NCI-H2107 treated with DMSO at 0.1 percent for 48 hours (cell line): ENCODE data around the gene ACBD5.

ENCODE experiments used
- DNase-seq: peaks from one replicate; lab custom pipeline; 2025; ENCODE audit not compliant: unreplicated experiment; lab: John Stamatoyannopoulos, UW

Gene ACBD5

GRCh38 chr10:27153845-27154193, 86.8 kb downstream of the ACBD5 start:
- DNase-seq, result no peak

- DNase-seq, result no peak
These were observed 87.3 kb downstream of the ACBD5 start for GRCh38 chr10:27153329-27153728.

- DNase-seq, result no peak
These were observed 87.9 kb downstream of the ACBD5 start for GRCh38 chr10:27152687-27153086.

- no peak for DNase-seq
These were observed 90.3 kb downstream of the ACBD5 start for GRCh38 chr10:27150261-27150660.

GRCh38 chr10:27147701-27148100, 92.9 kb downstream of the ACBD5 start:
- DNase-seq, result no peak

- DNase-seq, result no peak
These were observed 94.7 kb downstream of the ACBD5 start for GRCh38 chr10:27145937-27146336.
